GM23338 (cell line): ENCODE measurements around the gene MOK. TPM values are rescaled to one million over a fixed set of nuclear protein-coding genes. Genes with fewer than 3 reads are reported as not detected.

Source experiments
- ATAC-seq: fragments of 200-7000 bp; cut with Tn5 transposase; 3 replicates; pipeline ENCODE4 v1.9.1; 2020
- DNase-seq: peaks from one replicate; pipeline ENCODE4 v3.0.0-alpha.2; 2015; ENCODE audit warnings: low spot score
- H2AFZ ChIP-seq: fragments of 200-600 bp; sonication (generic); 2 replicates; pipeline ENCODE4 v1.8.0; 2016; ENCODE audit warnings: antibody characterized with exemption, mild to moderate bottlenecking, moderate library complexity
- H3F3A ChIP-seq: fragments of 200-600 bp; sonication (generic); replicated peaks from 2 replicates; pipeline ENCODE4 v1.8.0; 2017; ENCODE audit warnings: antibody characterized with exemption, mixed run types, low read depth
- H3K27ac ChIP-seq: fragments of 200-600 bp; sonication (generic); 2 replicates; pipeline ENCODE4 v1.6.1; 2016; ENCODE audit warnings: low read depth
- H3K27me3 ChIP-seq: fragments of 200-600 bp; sonication (generic); 2 replicates; pipeline ENCODE4 v1.8.0; 2016; ENCODE audit warnings: mild to moderate bottlenecking, mixed run types, moderate library complexity; ENCODE audit not compliant: insufficient read depth
- H3K36me3 ChIP-seq: fragments of 200-600 bp; sonication (generic); 2 replicates; pipeline ENCODE4 v1.8.0; 2016; ENCODE audit warnings: mild to moderate bottlenecking; ENCODE audit not compliant: insufficient read depth
- H3K4me1 ChIP-seq: fragments of 200-600 bp; sonication (generic); 2 replicates; pipeline ENCODE4 v1.8.0; 2016; ENCODE audit warnings: mild to moderate bottlenecking, moderate library complexity; ENCODE audit not compliant: insufficient read depth
- H3K4me2 ChIP-seq: fragments of 200-600 bp; sonication (generic); 2 replicates; pipeline ENCODE4 v1.7.1; 2017; ENCODE audit warnings: mixed run types
- H3K4me3 ChIP-seq: fragments of 200-600 bp; sonication (generic); 2 replicates; pipeline ENCODE4 v1.6.1; 2016; ENCODE audit warnings: mixed run types
- H3K79me2 ChIP-seq: fragments of 200-600 bp; sonication (generic); replicated peaks from 2 replicates; pipeline ENCODE4 v1.8.0; 2017; ENCODE audit warnings: mild to moderate bottlenecking; ENCODE audit not compliant: insufficient read depth
- H3K9me2 ChIP-seq: fragments of 200-600 bp; sonication (generic); 2 replicates; pipeline ENCODE4 v1.8.0; 2017; ENCODE audit not compliant: insufficient read depth
- H4K20me1 ChIP-seq: fragments of 200-600 bp; sonication (generic); replicated peaks from 2 replicates; pipeline ENCODE4 v1.8.0; 2017; ENCODE audit warnings: mild to moderate bottlenecking; ENCODE audit not compliant: insufficient read depth
- H3K27ac Mint-ChIP-seq: 2 replicates; pipeline ENCODE4 v1.8.0; 2020; ENCODE audit warnings: inconsistent platforms, mild to moderate bottlenecking, moderate library complexity, mixed read lengths
- H3K27me3 Mint-ChIP-seq: 3 replicates; pipeline ENCODE4 v1.8.0; 2022; ENCODE audit warnings: low read depth, mild to moderate bottlenecking, moderate library complexity, mixed read lengths, inconsistent platforms; ENCODE audit not compliant: insufficient read depth, poor library complexity
- H3K36me3 Mint-ChIP-seq: 3 replicates; pipeline ENCODE4 v1.8.0; 2021; ENCODE audit warnings: low read depth, mild to moderate bottlenecking, inconsistent platforms, moderate library complexity, mixed read lengths
- H3K4me1 Mint-ChIP-seq: 3 replicates; pipeline ENCODE4 v1.8.0; 2020; ENCODE audit warnings: mild to moderate bottlenecking, inconsistent platforms, mixed read lengths
- H3K4me3 Mint-ChIP-seq: 3 replicates; pipeline ENCODE4 v1.8.0; 2021; ENCODE audit warnings: moderate library complexity, mild to moderate bottlenecking, inconsistent platforms, mixed read lengths
- H3K9me3 Mint-ChIP-seq: 3 replicates; pipeline ENCODE4 v1.8.0; 2020; ENCODE audit warnings: moderate library complexity, mild to moderate bottlenecking, inconsistent platforms, mixed read lengths
- ETS1 ChIP-seq: IDR thresholded peaks from 2 replicates; pipeline ENCODE4 v1.6.1; 2016; ENCODE audit warnings: antibody characterized with exemption
- EZH2 ChIP-seq: fragments of 200-600 bp; sonication (generic); IDR thresholded peaks from one replicate; pipeline ENCODE4 v1.8.0; 2017; ENCODE audit warnings: antibody characterized with exemption, mild to moderate bottlenecking, low read depth; ENCODE audit not compliant: unreplicated experiment
- EZH2phosphoT487 ChIP-seq: fragments of 200-600 bp; sonication (generic); IDR thresholded peaks from one replicate; pipeline ENCODE4 v1.8.1; 2018; ENCODE audit warnings: antibody characterized with exemption; ENCODE audit not compliant: unreplicated experiment
- NANOG ChIP-seq: IDR thresholded peaks from 2 replicates; pipeline ENCODE4 v1.6.1; 2016; ENCODE audit warnings: antibody characterized with exemption, borderline replicate concordance
- POLR2AphosphoS5 ChIP-seq: IDR thresholded peaks from 2 replicates; pipeline ENCODE4 v1.6.1; 2016; ENCODE audit warnings: antibody characterized with exemption, low read depth
- REST ChIP-seq: IDR thresholded peaks from one replicate; pipeline ENCODE4 v1.6.1; 2018; ENCODE audit warnings: antibody characterized with exemption; ENCODE audit not compliant: unreplicated experiment
- ZNF331 ChIP-seq: fragments of 250-450 bp; sonication (Bioruptor Pico); IDR thresholded peaks from 2 replicates; pipeline ENCODE4 v1.5.0; 2020; ENCODE audit warnings: low read depth, mild to moderate bottlenecking, moderate library complexity
- ZNF462 ChIP-seq: fragments of 250-450 bp; sonication (Bioruptor Pico); IDR thresholded peaks from 2 replicates; pipeline ENCODE4 v1.5.0; 2020; ENCODE audit warnings: mild to moderate bottlenecking, moderate library complexity
- polyA plus RNA-seq: library from polyadenylated mRNA; unstranded; fragments of >200 nt; fragmentation: Nextera tagmentation; extraction: Ambion mirVana; gene quantifications from 2 replicates; pipeline ENCODE4 v1.2.1, GENCODE V29; 2016
- total RNA-seq: library from RNA; depleted of rRNA; stranded (reverse); fragments of >200 nt; shearing (Covaris generic); gene quantifications from 2 replicates; pipeline ENCODE4 v1.2.3, GENCODE V29; 2014

The MOK gene
- total and polyA plus RNA-seq, 2 experiments from 2014 or later, result 3.1 TPM

GRCh38 chr14:102217399-102217798, 87.6 kb downstream of the MOK start:
- ATAC-seq (no peak), DNase-seq (no peak)
- H3K27me3 Mint-ChIP-seq, result peaks cover 10% of the 10 kb centered on the region
- peaks cover 42% of the 10 kb centered on the region for H3K4me1 Mint-ChIP-seq
- H3K4me2 ChIP-seq, result no peak overlapping the region
- H3K36me3 ChIP-seq, result no peaks in the 10 kb centered on the region
- H3K9me3 Mint-ChIP-seq, result no peaks in the 10 kb centered on the region
- no peaks in the 10 kb centered on the region for H3K9me2 ChIP-seq
- H3K27ac Mint-ChIP-seq, result no peak overlapping the region
- peaks cover 19% of the 10 kb centered on the region; the same call in 1 of the 2 replicates for H3K4me1 ChIP-seq
- H3K27me3 ChIP-seq, result no peaks in the 10 kb centered on the region
- H4K20me1 ChIP-seq, result peaks cover 8% of the 10 kb centered on the region; the same call in 1 of the 2 replicates
- no peak overlapping the region for H3K27ac ChIP-seq
- H2AFZ ChIP-seq, result no peak overlapping the region
- H3K4me3 ChIP-seq, result no peak overlapping the region
- no peak for TF ChIP-seq ETS1
- H3K4me3 Mint-ChIP-seq, result no peak overlapping the region
- no peaks in the 10 kb centered on the region for H3F3A ChIP-seq
- H3K36me3 Mint-ChIP-seq, result 0 out of 3 replicates have a peak, but pooled peaks cover 3% of the 10 kb centered on the region
- peaks cover 44% of the 10 kb centered on the region for H3K79me2 ChIP-seq

GRCh38 chr14:102215576-102216250, 89.3 kb downstream of the MOK start:
- H3K4me1 Mint-ChIP-seq, result peaks cover 33% of the 10 kb centered on the region
- H3K36me3 Mint-ChIP-seq, result 0 out of 3 replicates have a peak, but pooled peaks cover 3% of the 10 kb centered on the region
- Histone ChIP-seq H3K27me3 (no peaks in the 10 kb centered on the region), H3K27ac (no peak overlapping the region; the same call in 1 of the 2 replicates), H3K9me2 (no peaks in the 10 kb centered on the region), H3K4me3 (no peak overlapping the region), H2AFZ (no peak overlapping the region), H3K36me3 (no peaks in the 10 kb centered on the region), H3F3A (0 out of 2 replicates have a peak, but pooled peaks cover 7% of the 10 kb centered on the region), H4K20me1 (peaks cover 8% of the 10 kb centered on the region; the same call in 1 of the 2 replicates), H3K79me2 (peaks cover 61% of the 10 kb centered on the region), H3K4me2 (no peak overlapping the region), H3K4me1 (peaks cover 9% of the 10 kb centered on the region; the same call in 1 of the 2 replicates)
- H3K9me3 Mint-ChIP-seq, result no peaks in the 10 kb centered on the region
- H3K4me3 Mint-ChIP-seq, result no peak overlapping the region
- no peak for DNase-seq
- no peak overlapping the region; the same call in 1 of the 2 replicates for H3K27ac Mint-ChIP-seq
- peak; percentile 25; the same call in 2 of the 3 replicates for ATAC-seq
- H3K27me3 Mint-ChIP-seq, result peaks cover 7% of the 10 kb centered on the region
- TF ChIP-seq POLR2AphosphoS5 (no peak), EZH2phosphoT487 (no peak), NANOG (no peak), EZH2 (no peak), ZNF331 (CRISPR knock-in tag) (no peak), ZNF462 (CRISPR knock-in tag) (no peak), ETS1 (no peak), REST (no peak)
